ENCODE measurements around the gene TNKS2. TPM values are rescaled to one million over a fixed set of nuclear protein-coding genes. Genes with fewer than 3 reads are reported as not detected.
A peak's percentile ranks its signal among the peaks of the same experiment; 100 is the strongest.

The TNKS2 gene
- total and polyA plus RNA-seq, 2 experiments from 2014 or later = 11.9 to 40.4 TPM

- DNase-seq (ENCODE audit: low spot score) = peak; percentile 14
- Histone ChIP-seq H3K4me2 (peak overlapping the region; percentile 77), H4K20me1 (ENCODE audit: insufficient read depth, poor library complexity, severe bottlenecking) (peaks cover 25% of the 10 kb centered on the region), H3K9me2 (replicated peaks; ENCODE audit: insufficient read depth) (no peaks in the 10 kb centered on the region), H3K27ac (peak overlapping the region; percentile 95), H3K9me3 (ENCODE audit: low read depth) (no peaks in the 10 kb centered on the region), H3K27me3 (no peaks in the 10 kb centered on the region), H3K4me3 (peak overlapping the region; percentile 30), H3K4me1 (ENCODE audit: insufficient read depth) (peaks cover 21% of the 10 kb centered on the region), H2AFZ (peak overlapping the region; percentile 85), H3K36me3 (replicated peaks; ENCODE audit: insufficient read depth, low read depth) (no peaks in the 10 kb centered on the region), H3K79me2 (peaks cover 41% of the 10 kb centered on the region)
- WGBS (ENCODE audit: low lambda C conversion rate, missing lambda C conversion rate) = 71% methylated on average over 3 of the region's 3 CpGs
- TF ChIP-seq EZH2phosphoT487 (IDR thresholded peaks at IDR 0.05; ENCODE audit: low read depth, severe bottlenecking, unreplicated experiment) (no peak), EZH2 (IDR thresholded peaks at IDR 0.05; ENCODE audit: borderline replicate concordance) (no peak), CTCF (IDR thresholded peaks at IDR 0.05; ENCODE audit: poor library complexity) (no peak)
Measured at GRCh38 chr10:91797048-91797690, 1.1 kb upstream of the TNKS2 start.

- Histone ChIP-seq H2AFZ (peak overlapping the region; percentile 62), H3K79me2 (peaks cover 58% of the 10 kb centered on the region), H3K9me3 (ENCODE audit: low read depth) (no peaks in the 10 kb centered on the region), H3K4me2 (peak overlapping the region; percentile 74), H3K27ac (peak overlapping the region; percentile 95), H3K27me3 (no peaks in the 10 kb centered on the region), H3K36me3 (replicated peaks; ENCODE audit: insufficient read depth, low read depth) (no peaks in the 10 kb centered on the region), H3K4me3 (peak overlapping the region; percentile 98), H4K20me1 (ENCODE audit: insufficient read depth, poor library complexity, severe bottlenecking) (peaks cover 43% of the 10 kb centered on the region), H3K4me1 (ENCODE audit: insufficient read depth) (peaks cover 25% of the 10 kb centered on the region), H3K9me2 (replicated peaks; ENCODE audit: insufficient read depth) (no peaks in the 10 kb centered on the region)
- DNase-seq (ENCODE audit: low spot score) = peak; percentile 16
- TF ChIP-seq EZH2 (IDR thresholded peaks at IDR 0.05; ENCODE audit: borderline replicate concordance) (no peak), CTCF (IDR thresholded peaks at IDR 0.05; ENCODE audit: poor library complexity) (no peak)
- WGBS (ENCODE audit: low lambda C conversion rate, missing lambda C conversion rate) = under 1% methylated on average over 38 of the region's 54 CpGs
Measured at GRCh38 chr10:91798649-91799611, 704 bp downstream of the TNKS2 start.

- no peaks in the 10 kb centered on the region for H3K36me3 ChIP-seq (replicated peaks; ENCODE audit: insufficient read depth, low read depth)
- no peak overlapping the region for H2AFZ ChIP-seq
- 16% methylated on average over 4 of the region's 4 CpGs for WGBS (ENCODE audit: low lambda C conversion rate, missing lambda C conversion rate)
- no peaks in the 10 kb centered on the region for H3K27me3 ChIP-seq
- no peaks in the 10 kb centered on the region for H3K9me3 ChIP-seq (ENCODE audit: low read depth)
- no peak for TF ChIP-seq EZH2 (IDR thresholded peaks at IDR 0.05; ENCODE audit: borderline replicate concordance)
- peaks cover 65% of the 10 kb centered on the region for H3K79me2 ChIP-seq
- H3K4me3 ChIP-seq = peak overlapping the region; percentile 98
- H3K4me2 ChIP-seq = peak overlapping the region; percentile 74
- H3K27ac ChIP-seq = peak overlapping the region; percentile 95
- peaks cover 49% of the 10 kb centered on the region for H4K20me1 ChIP-seq (ENCODE audit: insufficient read depth, poor library complexity, severe bottlenecking)
- peak; percentile 30 for DNase-seq (ENCODE audit: low spot score)
- peaks cover 30% of the 10 kb centered on the region for H3K4me1 ChIP-seq (ENCODE audit: insufficient read depth)
- H3K9me2 ChIP-seq (replicated peaks; ENCODE audit: insufficient read depth) = no peaks in the 10 kb centered on the region
Measured at GRCh38 chr10:91799612-91799975, 1.4 kb downstream of the TNKS2 start.

GRCh38 chr10:91800182-91800581 is 2.0 kb downstream of the TNKS2 start:
- Histone ChIP-seq H3K27ac (no peak overlapping the region), H4K20me1 (ENCODE audit: insufficient read depth, poor library complexity, severe bottlenecking) (peaks cover 53% of the 10 kb centered on the region), H3K4me3 (peak overlapping the region; percentile 98), H3K4me1 (ENCODE audit: insufficient read depth) (peaks cover 30% of the 10 kb centered on the region), H3K27me3 (no peaks in the 10 kb centered on the region), H3K9me2 (replicated peaks; ENCODE audit: insufficient read depth) (no peaks in the 10 kb centered on the region), H2AFZ (no peak overlapping the region), H3K79me2 (peaks cover 71% of the 10 kb centered on the region), H3K9me3 (ENCODE audit: low read depth) (no peaks in the 10 kb centered on the region), H3K4me2 (peak overlapping the region; percentile 74), H3K36me3 (replicated peaks; ENCODE audit: insufficient read depth, low read depth) (no peaks in the 10 kb centered on the region)
- WGBS (ENCODE audit: low lambda C conversion rate, missing lambda C conversion rate) = 50% methylated on average over 5 of the region's 5 CpGs
- DNase-seq (ENCODE audit: low spot score) = no peak
- TF ChIP-seq EZH2 (IDR thresholded peaks at IDR 0.05; ENCODE audit: borderline replicate concordance) (no peak), EZH2phosphoT487 (IDR thresholded peaks at IDR 0.05; ENCODE audit: low read depth, severe bottlenecking, unreplicated experiment) (no peak), CTCF (IDR thresholded peaks at IDR 0.05; ENCODE audit: poor library complexity) (no peak)

All from hepatocyte (in vitro differentiated cells).